ENCODE measurements around the gene PDZD4.

Gene PDZD4

GRCh38 chrX:153772316-153773217 is 57.8 kb downstream of the PDZD4 start:
- H2AFZ ChIP-seq (ENCODE audit: low read depth, low read length) = no peak overlapping the region
- H3K4me3 ChIP-seq (ENCODE audit: low read length) = no peak overlapping the region
- H3K36me3 ChIP-seq (replicated peaks; ENCODE audit: low read depth, low read length) = no peaks in the 10 kb centered on the region
- no peak overlapping the region for H3K27ac ChIP-seq (ENCODE audit: low read length)
- TF ChIP-seq, protein P1, sequence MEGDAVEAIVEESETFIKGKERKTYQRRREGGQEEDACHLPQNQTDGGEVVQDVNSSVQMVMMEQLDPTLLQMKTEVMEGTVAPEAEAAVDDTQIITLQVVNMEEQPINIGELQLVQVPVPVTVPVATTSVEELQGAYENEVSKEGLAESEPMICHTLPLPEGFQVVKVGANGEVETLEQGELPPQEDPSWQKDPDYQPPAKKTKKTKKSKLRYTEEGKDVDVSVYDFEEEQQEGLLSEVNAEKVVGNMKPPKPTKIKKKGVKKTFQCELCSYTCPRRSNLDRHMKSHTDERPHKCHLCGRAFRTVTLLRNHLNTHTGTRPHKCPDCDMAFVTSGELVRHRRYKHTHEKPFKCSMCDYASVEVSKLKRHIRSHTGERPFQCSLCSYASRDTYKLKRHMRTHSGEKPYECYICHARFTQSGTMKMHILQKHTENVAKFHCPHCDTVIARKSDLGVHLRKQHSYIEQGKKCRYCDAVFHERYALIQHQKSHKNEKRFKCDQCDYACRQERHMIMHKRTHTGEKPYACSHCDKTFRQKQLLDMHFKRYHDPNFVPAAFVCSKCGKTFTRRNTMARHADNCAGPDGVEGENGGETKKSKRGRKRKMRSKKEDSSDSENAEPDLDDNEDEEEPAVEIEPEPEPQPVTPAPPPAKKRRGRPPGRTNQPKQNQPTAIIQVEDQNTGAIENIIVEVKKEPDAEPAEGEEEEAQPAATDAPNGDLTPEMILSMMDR (IDR thresholded peaks at IDR 0.05; ENCODE audit: low read depth, low read length) = no peak
- no peak for TF ChIP-seq EZH2phosphoT487 (IDR thresholded peaks at IDR 0.05; ENCODE audit: low read depth)
- no peaks in the 10 kb centered on the region for H3K79me2 ChIP-seq (ENCODE audit: low read length)
- no peak overlapping the region for H3K4me2 ChIP-seq (ENCODE audit: low read length)
- H3K9me3 ChIP-seq (ENCODE audit: insufficient read depth, low read length) = no peaks in the 10 kb centered on the region
- no peak overlapping the region for H3K9ac ChIP-seq (ENCODE audit: low read length)
- no peaks in the 10 kb centered on the region for H3K27me3 ChIP-seq (ENCODE audit: low read depth, low read length)
- H4K20me1 ChIP-seq (ENCODE audit: insufficient read depth, low read length) = no peaks in the 10 kb centered on the region
- no peaks in the 10 kb centered on the region for H3K4me1 ChIP-seq (ENCODE audit: low read length)

DNA sequence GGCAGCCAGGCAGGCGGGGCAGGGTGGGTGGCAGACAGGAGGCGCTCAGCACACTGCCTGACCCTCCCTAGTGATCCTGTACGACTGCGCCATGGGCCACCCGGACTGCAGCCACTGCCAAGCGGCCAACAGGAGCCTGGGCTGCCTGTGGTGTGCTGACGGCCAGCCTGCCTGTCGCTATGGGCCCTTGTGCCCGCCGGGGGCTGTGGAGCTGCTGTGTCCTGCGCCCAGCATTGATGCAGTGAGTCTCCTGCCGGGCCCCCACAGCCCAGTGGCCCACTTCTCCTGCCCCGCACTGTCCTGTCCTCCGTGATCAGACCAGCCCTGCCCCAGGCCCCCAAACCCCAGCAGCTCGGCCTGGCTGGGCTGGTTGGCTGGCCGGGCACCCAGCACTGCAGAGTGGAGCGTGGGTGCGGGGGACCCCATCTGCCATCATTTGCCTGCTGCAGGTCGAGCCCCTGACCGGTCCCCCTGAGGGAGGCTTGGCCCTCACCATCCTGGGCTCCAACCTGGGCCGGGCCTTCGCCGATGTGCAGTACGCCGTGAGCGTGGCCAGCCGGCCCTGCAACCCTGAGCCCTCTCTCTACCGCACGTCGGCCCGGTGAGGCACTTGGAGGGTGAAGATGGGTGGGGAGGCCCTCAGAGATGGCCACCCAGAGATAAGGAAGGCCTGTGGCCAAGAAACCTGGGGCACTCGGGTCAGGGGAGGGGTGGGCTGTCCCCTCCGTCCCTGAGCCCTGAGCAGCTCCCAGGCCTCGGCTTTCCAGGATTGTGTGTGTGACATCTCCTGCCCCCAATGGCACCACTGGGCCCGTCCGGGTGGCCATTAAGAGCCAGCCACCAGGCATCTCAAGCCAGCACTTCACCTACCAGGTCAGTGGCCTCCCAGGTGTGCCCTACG is 58.7 kb downstream of the PDZD4 start:
- Histone ChIP-seq H3K4me1 (ENCODE audit: low read length) (no peaks in the 10 kb centered on the region), H3K4me3 (ENCODE audit: low read length) (no peak overlapping the region), H4K20me1 (ENCODE audit: insufficient read depth, low read length) (no peaks in the 10 kb centered on the region), H3K27me3 (ENCODE audit: low read depth, low read length) (no peaks in the 10 kb centered on the region), H3K27ac (ENCODE audit: low read length) (no peak overlapping the region), H3K9me3 (ENCODE audit: insufficient read depth, low read length) (no peaks in the 10 kb centered on the region), H3K9ac (ENCODE audit: low read length) (no peak overlapping the region), H3K79me2 (ENCODE audit: low read length) (no peaks in the 10 kb centered on the region), H3K4me2 (ENCODE audit: low read length) (no peak overlapping the region), H2AFZ (ENCODE audit: low read depth, low read length) (no peak overlapping the region), H3K36me3 (replicated peaks; ENCODE audit: low read depth, low read length) (no peaks in the 10 kb centered on the region)
- no peak for TF ChIP-seq EZH2phosphoT487 (IDR thresholded peaks at IDR 0.05; ENCODE audit: low read depth)

GRCh38 chrX:153770601-153771414 is 59.5 kb downstream of the PDZD4 start:
- no peak overlapping the region for H3K4me3 ChIP-seq (ENCODE audit: low read length)
- H3K4me2 ChIP-seq (ENCODE audit: low read length) = no peak overlapping the region
- no peak overlapping the region for H2AFZ ChIP-seq (ENCODE audit: low read depth, low read length)
- H3K27me3 ChIP-seq (ENCODE audit: low read depth, low read length) = no peaks in the 10 kb centered on the region
- TF ChIP-seq, protein P1 (IDR thresholded peaks at IDR 0.05; ENCODE audit: low read depth, low read length) = no peak
- no peak for TF ChIP-seq EZH2phosphoT487 (IDR thresholded peaks at IDR 0.05; ENCODE audit: low read depth)
- H3K9me3 ChIP-seq (ENCODE audit: insufficient read depth, low read length) = no peaks in the 10 kb centered on the region
- no peak overlapping the region for H3K27ac ChIP-seq (ENCODE audit: low read length)
- H4K20me1 ChIP-seq (ENCODE audit: insufficient read depth, low read length) = no peaks in the 10 kb centered on the region
- H3K4me1 ChIP-seq (ENCODE audit: low read length) = peaks cover 8% of the 10 kb centered on the region; the same call in 1 of the 2 replicates
- no peaks in the 10 kb centered on the region for H3K79me2 ChIP-seq (ENCODE audit: low read length)
- no peak overlapping the region for H3K9ac ChIP-seq (ENCODE audit: low read length)
- H3K36me3 ChIP-seq (replicated peaks; ENCODE audit: low read depth, low read length) = no peaks in the 10 kb centered on the region

DNA sequence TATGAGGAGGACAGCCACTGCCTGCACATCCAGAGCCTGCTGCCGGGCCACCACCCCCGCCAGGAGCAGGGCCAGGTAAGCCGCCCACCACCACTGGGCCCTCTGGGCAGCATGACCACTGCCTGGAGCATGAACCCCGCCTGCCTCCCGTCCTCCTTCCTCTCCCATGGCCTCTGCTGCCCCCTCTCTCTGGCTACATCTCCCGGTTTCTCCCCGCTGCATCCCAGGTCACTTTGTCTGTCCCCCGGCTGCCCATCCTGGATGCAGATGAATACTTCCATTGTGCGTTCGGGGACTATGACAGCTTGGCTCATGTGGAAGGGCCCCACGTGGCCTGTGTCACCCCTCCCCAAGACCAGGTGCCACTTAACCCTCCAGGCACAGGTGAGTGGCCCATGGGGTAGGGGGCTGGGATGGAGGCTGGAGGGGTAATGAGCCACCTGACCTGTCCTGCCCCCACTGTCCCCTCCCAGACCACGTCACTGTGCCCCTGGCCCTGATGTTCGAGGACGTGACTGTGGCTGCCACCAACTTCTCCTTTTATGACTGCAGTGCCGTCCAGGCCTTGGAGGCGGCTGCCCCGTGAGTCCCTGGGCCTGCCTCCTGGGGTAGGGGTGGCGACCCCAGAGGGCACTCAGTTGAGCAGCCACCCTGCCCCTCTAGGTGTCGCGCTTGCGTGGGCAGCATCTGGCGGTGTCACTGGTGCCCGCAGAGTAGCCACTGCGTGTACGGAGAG is 60.3 kb downstream of the PDZD4 start:
- Histone ChIP-seq H3K4me2 (ENCODE audit: low read length) (no peak overlapping the region), H3K27me3 (ENCODE audit: low read depth, low read length) (no peaks in the 10 kb centered on the region), H2AFZ (ENCODE audit: low read depth, low read length) (no peak overlapping the region), H3K4me1 (ENCODE audit: low read length) (peaks cover 8% of the 10 kb centered on the region; the same call in 1 of the 2 replicates), H3K9ac (ENCODE audit: low read length) (no peak overlapping the region), H4K20me1 (ENCODE audit: insufficient read depth, low read length) (no peaks in the 10 kb centered on the region), H3K9me3 (ENCODE audit: insufficient read depth, low read length) (no peaks in the 10 kb centered on the region), H3K36me3 (replicated peaks; ENCODE audit: low read depth, low read length) (no peaks in the 10 kb centered on the region), H3K79me2 (ENCODE audit: low read length) (no peaks in the 10 kb centered on the region), H3K4me3 (ENCODE audit: low read length) (no peak overlapping the region), H3K27ac (ENCODE audit: low read length) (no peak overlapping the region)
- TF ChIP-seq EZH2phosphoT487 (IDR thresholded peaks at IDR 0.05; ENCODE audit: low read depth) = no peak
- TF ChIP-seq, protein P1 (IDR thresholded peaks at IDR 0.05; ENCODE audit: low read depth, low read length) = no peak
